ENCODE measurements around the gene ADCY10. TPM values are rescaled to one million over a fixed set of nuclear protein-coding genes. Genes with fewer than 3 reads are reported as not detected.

ADCY10 gene
- total and polyA plus RNA-seq, 9 of the 15 experiments (the other 6 are each of a cell fraction or from before 2014, with no cell fraction given) = 0.08 to 0.86 (median 0.22) TPM

- no peak for TF ChIP-seq USF1 (CRISPR knock-in tag; IDR thresholded peaks at IDR 0.05)
- peak; percentile 86 for TF ChIP-seq HLTF (IDR thresholded peaks at IDR 0.05)
- no peak for TF ChIP-seq PTRF (tag; IDR thresholded peaks at IDR 0.05)
- TF ChIP-seq USF2 (CRISPR knock-in tag; IDR thresholded peaks at IDR 0.05) = no peak
- peak; percentile 76; the same call in 1 of the 2 replicates for TF ChIP-seq ZC3H4 (CRISPR knock-in tag; IDR thresholded peaks at IDR 0.05; ENCODE audit: borderline replicate concordance)
- TF ChIP-seq FOXK1 (CRISPR knock-in tag; IDR thresholded peaks at IDR 0.05; ENCODE audit: borderline replicate concordance) = peak; percentile 85; the same call in 1 of the 2 replicates
- TF ChIP-seq NFYB (IDR thresholded peaks at IDR 0.05; ENCODE audit: extremely low read depth, insufficient read length) = no peak
- no peak for TF ChIP-seq HEY1 (CRISPR knock-in tag; IDR thresholded peaks at IDR 0.05; ENCODE audit: borderline replicate concordance)
- peak; percentile 63 for TF ChIP-seq DPF2 (IDR thresholded peaks at IDR 0.05)
- TF ChIP-seq ETV5 (CRISPR knock-in tag; IDR thresholded peaks at IDR 0.05; ENCODE audit: low read depth) = no peak
- TF ChIP-seq KLF16 (IDR thresholded peaks at IDR 0.05) = no peak
- peak; percentile 65; the same call in 1 of the 2 replicates for TF ChIP-seq ZNF431 (CRISPR knock-in tag; IDR thresholded peaks at IDR 0.05)
- no peak for TF ChIP-seq ARID3A (IDR thresholded peaks at IDR 0.05; ENCODE audit: borderline replicate concordance, low read depth, low read length)
- no peak for TF ChIP-seq ZNF263 (CRISPR knock-in tag; IDR thresholded peaks at IDR 0.05; ENCODE audit: borderline replicate concordance)
- TF ChIP-seq MTA1 (IDR thresholded peaks at IDR 0.05; ENCODE audit: borderline replicate concordance) = peak; percentile 47
- no peak for TF ChIP-seq NR3C1 (CRISPR knock-in tag; IDR thresholded peaks at IDR 0.05)
- no peak for TF ChIP-seq ZBTB33 (CRISPR knock-in tag; IDR thresholded peaks at IDR 0.05)
- TF ChIP-seq PBX2 (CRISPR knock-in tag; IDR thresholded peaks at IDR 0.05; ENCODE audit: low read depth) = no peak
- TF ChIP-seq PBX2 (tag; conservative IDR thresholded peaks at IDR 0.05; ENCODE audit: low read depth) = no peak
- no peak for TF ChIP-seq SLC30A9 (CRISPR knock-in tag; IDR thresholded peaks at IDR 0.05)
- TF ChIP-seq PHB2 (IDR thresholded peaks at IDR 0.05; ENCODE audit: low read depth) = 0 out of 2 replicates have a peak, but pooled peaks have one; percentile 40
These were observed 21.5 kb upstream of the ADCY10 start (continued) for GRCh38 chr1:167935216-167936067.
